Raji (cell line): ENCODE data around the gene WSCD2.

Experiments
- POLR2A ChIP-seq: IDR thresholded peaks from 2 replicates; pipeline ENCODE4 v1.6.1; 2011; ENCODE audit warnings: low read depth, low read length, control low read depth; ENCODE audit not compliant: insufficient read depth

WSCD2 gene

GRCh38 chr12:108267450-108267849 is 138.4 kb downstream of the WSCD2 start:
- no peak for TF ChIP-seq POLR2A

GRCh38 chr12:108268397-108268796 is 139.3 kb downstream of the WSCD2 start:
- TF ChIP-seq POLR2A = no peak

- no peak for TF ChIP-seq POLR2A
Measured at GRCh38 chr12:108269224-108269623, 140.1 kb downstream of the WSCD2 start.

GRCh38 chr12:108270035-108270848 is 141.2 kb downstream of the WSCD2 start:
- TF ChIP-seq POLR2A = no peak

- no peak for TF ChIP-seq POLR2A
Measured at GRCh38 chr12:108270849-108271143, 141.7 kb downstream of the WSCD2 start.

GRCh38 chr12:108271951-108272872 is 143.1 kb downstream of the WSCD2 start:
- TF ChIP-seq POLR2A = no peak

GRCh38 chr12:108273217-108273616 is 144.1 kb downstream of the WSCD2 start:
- no peak for TF ChIP-seq POLR2A

GRCh38 chr12:108277613-108278012 is 148.5 kb downstream of the WSCD2 start:
- no peak for TF ChIP-seq POLR2A

GRCh38 chr12:108282160-108282559 is 153.1 kb downstream of the WSCD2 start:
- TF ChIP-seq POLR2A = no peak

- TF ChIP-seq POLR2A = no peak
Measured at GRCh38 chr12:108282676-108283075, 153.6 kb downstream of the WSCD2 start.

GRCh38 chr12:108284163-108284562 is 155.1 kb downstream of the WSCD2 start:
- no peak for TF ChIP-seq POLR2A

GRCh38 chr12:108285016-108285415 is 155.9 kb downstream of the WSCD2 start:
- TF ChIP-seq POLR2A = no peak

- no peak for TF ChIP-seq POLR2A
Measured at GRCh38 chr12:108287227-108287626, 158.1 kb downstream of the WSCD2 start.

GRCh38 chr12:108289350-108290161 is 160.5 kb downstream of the WSCD2 start:
- TF ChIP-seq POLR2A = no peak

GRCh38 chr12:108295641-108296040 is 166.6 kb downstream of the WSCD2 start:
- TF ChIP-seq POLR2A = no peak
